SK-N-SH treated with all-trans-retinoic acid at 6 μM for 48 hours (cell line): ENCODE data around the gene PHF2.

Experiments
- ATAC-seq: fragments of 200-7000 bp; cut with Tn5 transposase; 3 replicates; pipeline ENCODE4 v1.9.1; 2020; ENCODE audit warnings: mild to moderate bottlenecking, moderate library complexity
- ARNTL ChIP-seq: fragments of 450-650 bp; formaldehyde crosslinking; IDR thresholded peaks from 2 replicates; pipeline ENCODE4 v1.5.0; 2020; ENCODE audit warnings: low read depth, mild to moderate bottlenecking, moderate library complexity, borderline replicate concordance
- BACH2 ChIP-seq: fragments of 250-450 bp; sonication (Bioruptor Pico); IDR thresholded peaks from 2 replicates; pipeline ENCODE4 v1.9.0; 2021; ENCODE audit warnings: mild to moderate bottlenecking, borderline replicate concordance
- CREB5 ChIP-seq: fragments of 250-450 bp; sonication (Bioruptor Pico); IDR thresholded peaks from 2 replicates; pipeline ENCODE4 v1.5.1; 2020; ENCODE audit warnings: low read depth, mild to moderate bottlenecking, moderate library complexity
- ESRRG ChIP-seq: fragments of 250-450 bp; sonication (Bioruptor Pico); IDR thresholded peaks from 2 replicates; pipeline ENCODE4 v1.6.1; 2021; ENCODE audit warnings: mild to moderate bottlenecking
- GLIS3 ChIP-seq: fragments of 250-450 bp; sonication (Bioruptor Pico); IDR thresholded peaks from 2 replicates; pipeline ENCODE4 v1.5.0; 2020; ENCODE audit warnings: mild to moderate bottlenecking, moderate library complexity
- ISL1 ChIP-seq: fragments of 250-450 bp; sonication (Bioruptor Pico); IDR thresholded peaks from 2 replicates; pipeline ENCODE4 v2.1.2; 2022; ENCODE audit warnings: mild to moderate bottlenecking, moderate library complexity
- OSR1 ChIP-seq: fragments of 250-450 bp; sonication (Bioruptor Pico); IDR thresholded peaks from 2 replicates; pipeline ENCODE4 v1.8.0; 2022; ENCODE audit warnings: moderate library complexity, mild to moderate bottlenecking, inconsistent platforms
- PPARA ChIP-seq: fragments of 250-450 bp; sonication (Bioruptor Pico); IDR thresholded peaks from 2 replicates; pipeline ENCODE4 v1.5.0; 2020; ENCODE audit warnings: mild to moderate bottlenecking, borderline replicate concordance
- RARB ChIP-seq: fragments of 250-450 bp; sonication (Bioruptor Pico); IDR thresholded peaks from 2 replicates; pipeline ENCODE4 v1.8.0; 2021; ENCODE audit warnings: mild to moderate bottlenecking, moderate library complexity
- SNAI2 ChIP-seq: fragments of 250-450 bp; sonication (Bioruptor Pico); IDR thresholded peaks from 2 replicates; pipeline ENCODE4 v1.5.0; 2020; ENCODE audit warnings: mild to moderate bottlenecking, moderate library complexity
- TOX ChIP-seq: fragments of 250-450 bp; sonication (Bioruptor Pico); IDR thresholded peaks from 2 replicates; pipeline ENCODE4 v1.8.0; 2021; ENCODE audit warnings: mild to moderate bottlenecking, moderate library complexity, borderline replicate concordance
- ZC3H10 ChIP-seq: fragments of 250-450 bp; sonication (Bioruptor Pico); IDR thresholded peaks from 2 replicates; pipeline ENCODE4 v1.5.1; 2021; ENCODE audit warnings: mild to moderate bottlenecking, moderate library complexity
- ZFP3 ChIP-seq: fragments of 250-450 bp; sonication (Bioruptor Pico); IDR thresholded peaks from 2 replicates; pipeline ENCODE4 v1.5.0; 2020; ENCODE audit warnings: mild to moderate bottlenecking, moderate library complexity
- ZFP30 ChIP-seq: fragments of 450-650 bp; formaldehyde crosslinking; IDR thresholded peaks from 2 replicates; pipeline ENCODE4 v1.5.0; 2022; ENCODE audit warnings: mild to moderate bottlenecking, moderate library complexity
- ZNF565 ChIP-seq: fragments of 450-650 bp; formaldehyde crosslinking; conservative IDR thresholded peaks from 2 replicates; pipeline ENCODE4 v1.5.0; 2020; ENCODE audit warnings: low read depth, mild to moderate bottlenecking, moderate library complexity
- ZNF70 ChIP-seq: fragments of 450-650 bp; formaldehyde crosslinking; IDR thresholded peaks from 2 replicates; pipeline ENCODE4 v1.5.0; 2020; ENCODE audit warnings: mild to moderate bottlenecking, moderate library complexity
- ZNF8 ChIP-seq: fragments of 450-650 bp; formaldehyde crosslinking; IDR thresholded peaks from 2 replicates; pipeline ENCODE4 v1.5.0; 2020; ENCODE audit warnings: mild to moderate bottlenecking, moderate library complexity
- TF ChIP-seq, protein P1 (sequence below): fragments of 250-450 bp; sonication (Bioruptor Pico); IDR thresholded peaks from 2 replicates; pipeline ENCODE4 v1.8.0; 2021; ENCODE audit warnings: low read depth, mild to moderate bottlenecking, moderate library complexity, borderline replicate concordance
- TF ChIP-seq, protein P2 (sequence below): fragments of 250-450 bp; sonication (Bioruptor Pico); IDR thresholded peaks from 2 replicates; pipeline ENCODE4 v1.5.1; 2021; ENCODE audit warnings: mild to moderate bottlenecking, moderate library complexity
- TF ChIP-seq, protein P3 (sequence below): fragments of 250-450 bp; sonication (Bioruptor Pico); IDR thresholded peaks from 2 replicates; pipeline ENCODE4 v1.5.0; 2020; ENCODE audit warnings: mild to moderate bottlenecking, moderate library complexity

The PHF2 gene

GRCh38 chr9:93637886-93638285 lies 61.5 kb downstream of the PHF2 start:
- no peak for ATAC-seq
- TF ChIP-seq TOX (CRISPR knock-in tag) (no peak), ZNF70 (CRISPR knock-in tag) (no peak), ZFP30 (no peak), SNAI2 (CRISPR knock-in tag) (no peak), GLIS3 (CRISPR knock-in tag) (no peak), CREB5 (CRISPR knock-in tag) (no peak), ZNF8 (CRISPR knock-in tag) (no peak), ISL1 (CRISPR knock-in tag) (no peak)
- TF ChIP-seq, protein P1, sequence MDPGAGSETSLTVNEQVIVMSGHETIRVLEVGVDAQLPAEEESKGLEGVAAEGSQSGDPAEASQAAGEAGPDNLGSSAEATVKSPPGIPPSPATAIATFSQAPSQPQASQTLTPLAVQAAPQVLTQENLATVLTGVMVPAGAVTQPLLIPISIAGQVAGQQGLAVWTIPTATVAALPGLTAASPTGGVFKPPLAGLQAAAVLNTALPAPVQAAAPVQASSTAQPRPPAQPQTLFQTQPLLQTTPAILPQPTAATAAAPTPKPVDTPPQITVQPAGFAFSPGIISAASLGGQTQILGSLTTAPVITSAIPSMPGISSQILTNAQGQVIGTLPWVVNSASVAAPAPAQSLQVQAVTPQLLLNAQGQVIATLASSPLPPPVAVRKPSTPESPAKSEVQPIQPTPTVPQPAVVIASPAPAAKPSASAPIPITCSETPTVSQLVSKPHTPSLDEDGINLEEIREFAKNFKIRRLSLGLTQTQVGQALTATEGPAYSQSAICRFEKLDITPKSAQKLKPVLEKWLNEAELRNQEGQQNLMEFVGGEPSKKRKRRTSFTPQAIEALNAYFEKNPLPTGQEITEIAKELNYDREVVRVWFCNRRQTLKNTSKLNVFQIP (CRISPR knock-in tag), result no peak

DNA sequence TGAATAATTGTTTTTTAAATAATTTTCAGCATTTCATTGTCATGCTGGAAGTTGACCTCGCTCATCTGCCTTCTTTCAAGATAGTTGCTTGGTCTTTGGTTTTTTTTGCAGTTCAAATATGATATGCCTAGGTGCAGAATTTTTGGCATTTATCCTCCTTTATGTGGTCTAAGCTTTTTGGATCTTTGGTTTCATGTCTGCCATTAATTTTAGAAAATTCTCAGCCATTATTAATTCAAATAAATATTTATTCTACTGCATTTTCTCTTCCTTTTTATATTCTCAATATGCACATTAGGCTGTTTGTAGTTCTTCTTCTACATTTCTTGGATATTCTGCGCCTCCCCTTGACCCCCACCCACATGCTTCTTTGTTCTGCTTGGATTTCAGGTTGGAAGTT lies 63.6 kb downstream of the PHF2 start:
- no peak for ATAC-seq
- no peak for TF ChIP-seq SNAI2 (CRISPR knock-in tag)
- TF ChIP-seq ZNF8 (CRISPR knock-in tag), result no peak
- no peak for TF ChIP-seq ZFP3
- TF ChIP-seq ISL1 (CRISPR knock-in tag), result no peak
- TF ChIP-seq, all 23 proteins: peak for 0

DNA sequence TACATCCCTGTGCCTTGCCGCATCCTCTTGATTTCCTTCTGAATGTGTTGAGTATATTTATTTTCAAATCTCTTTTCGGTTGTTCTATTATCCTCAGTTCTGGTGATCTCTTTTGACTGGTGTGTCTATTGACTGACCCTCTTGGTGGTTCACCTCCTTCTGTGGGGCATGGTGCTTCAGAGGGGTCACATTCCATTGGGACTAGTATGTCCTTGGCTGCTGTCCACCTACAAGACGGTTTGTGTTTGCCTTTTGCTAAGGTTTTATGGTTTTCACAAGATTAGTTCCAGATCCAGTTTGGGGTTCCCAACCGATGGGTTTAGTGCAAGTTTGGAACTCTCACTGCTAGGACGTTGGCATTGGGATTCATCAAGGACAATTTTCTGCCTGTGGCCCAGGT lies 66.6 kb downstream of the PHF2 start:
- peak; percentile 61 for ATAC-seq
- no peak for TF ChIP-seq RARB
- no peak for TF ChIP-seq ZFP3
- no peak for TF ChIP-seq PPARA (CRISPR knock-in tag)
- TF ChIP-seq ISL1 (CRISPR knock-in tag), result no peak
- no peak for TF ChIP-seq ZNF8 (CRISPR knock-in tag)
- TF ChIP-seq, all 23 proteins: peak for 0

GRCh38 chr9:93644397-93645088 lies 68.2 kb downstream of the PHF2 start:
- no peak for ATAC-seq
- TF ChIP-seq ESRRG (CRISPR knock-in tag) (no peak), ZFP30 (no peak), ISL1 (CRISPR knock-in tag) (no peak), PPARA (CRISPR knock-in tag) (no peak), ZC3H10 (CRISPR knock-in tag) (no peak), BACH2 (CRISPR knock-in tag) (no peak), ZNF70 (CRISPR knock-in tag) (no peak), CREB5 (CRISPR knock-in tag) (no peak), OSR1 (CRISPR knock-in tag) (no peak), RARB (no peak), ZNF565 (CRISPR knock-in tag) (no peak), GLIS3 (CRISPR knock-in tag) (no peak), SNAI2 (CRISPR knock-in tag) (no peak), TOX (CRISPR knock-in tag) (no peak), ZNF8 (CRISPR knock-in tag) (no peak), ARNTL (no peak)
- TF ChIP-seq, protein P1 (CRISPR knock-in tag), result no peak

GRCh38 chr9:93645149-93645889 lies 68.9 kb downstream of the PHF2 start:
- no peak for ATAC-seq
- TF ChIP-seq, protein P2, sequence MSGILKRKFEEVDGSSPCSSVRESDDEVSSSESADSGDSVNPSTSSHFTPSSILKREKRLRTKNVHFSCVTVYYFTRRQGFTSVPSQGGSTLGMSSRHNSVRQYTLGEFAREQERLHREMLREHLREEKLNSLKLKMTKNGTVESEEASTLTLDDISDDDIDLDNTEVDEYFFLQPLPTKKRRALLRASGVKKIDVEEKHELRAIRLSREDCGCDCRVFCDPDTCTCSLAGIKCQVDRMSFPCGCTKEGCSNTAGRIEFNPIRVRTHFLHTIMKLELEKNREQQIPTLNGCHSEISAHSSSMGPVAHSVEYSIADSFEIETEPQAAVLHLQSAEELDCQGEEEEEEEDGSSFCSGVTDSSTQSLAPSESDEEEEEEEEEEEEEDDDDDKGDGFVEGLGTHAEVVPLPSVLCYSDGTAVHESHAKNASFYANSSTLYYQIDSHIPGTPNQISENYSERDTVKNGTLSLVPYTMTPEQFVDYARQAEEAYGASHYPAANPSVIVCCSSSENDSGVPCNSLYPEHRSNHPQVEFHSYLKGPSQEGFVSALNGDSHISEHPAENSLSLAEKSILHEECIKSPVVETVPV (CRISPR knock-in tag), result no peak
- TF ChIP-seq GLIS3 (CRISPR knock-in tag) (no peak), ZNF565 (CRISPR knock-in tag) (no peak), BACH2 (CRISPR knock-in tag) (no peak)
- TF ChIP-seq, protein P3, sequence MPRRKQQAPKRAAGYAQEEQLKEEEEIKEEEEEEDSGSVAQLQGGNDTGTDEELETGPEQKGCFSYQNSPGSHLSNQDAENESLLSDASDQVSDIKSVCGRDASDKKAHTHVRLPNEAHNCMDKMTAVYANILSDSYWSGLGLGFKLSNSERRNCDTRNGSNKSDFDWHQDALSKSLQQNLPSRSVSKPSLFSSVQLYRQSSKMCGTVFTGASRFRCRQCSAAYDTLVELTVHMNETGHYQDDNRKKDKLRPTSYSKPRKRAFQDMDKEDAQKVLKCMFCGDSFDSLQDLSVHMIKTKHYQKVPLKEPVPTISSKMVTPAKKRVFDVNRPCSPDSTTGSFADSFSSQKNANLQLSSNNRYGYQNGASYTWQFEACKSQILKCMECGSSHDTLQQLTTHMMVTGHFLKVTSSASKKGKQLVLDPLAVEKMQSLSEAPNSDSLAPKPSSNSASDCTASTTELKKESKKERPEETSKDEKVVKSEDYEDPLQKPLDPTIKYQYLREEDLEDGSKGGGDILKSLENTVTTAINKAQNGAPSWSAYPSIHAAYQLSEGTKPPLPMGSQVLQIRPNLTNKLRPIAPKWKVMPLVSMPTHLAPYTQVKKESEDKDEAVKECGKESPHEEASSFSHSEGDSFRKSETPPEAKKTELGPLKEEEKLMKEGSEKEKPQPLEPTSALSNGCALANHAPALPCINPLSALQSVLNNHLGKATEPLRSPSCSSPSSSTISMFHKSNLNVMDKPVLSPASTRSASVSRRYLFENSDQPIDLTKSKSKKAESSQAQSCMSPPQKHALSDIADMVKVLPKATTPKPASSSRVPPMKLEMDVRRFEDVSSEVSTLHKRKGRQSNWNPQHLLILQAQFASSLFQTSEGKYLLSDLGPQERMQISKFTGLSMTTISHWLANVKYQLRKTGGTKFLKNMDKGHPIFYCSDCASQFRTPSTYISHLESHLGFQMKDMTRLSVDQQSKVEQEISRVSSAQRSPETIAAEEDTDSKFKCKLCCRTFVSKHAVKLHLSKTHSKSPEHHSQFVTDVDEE, result no peak
